Stimulated activated CD8-positive, alpha-beta memory T cell treated with anti-CD3 and anti-CD28 coated beads, Interleukin-7, amount 100 ng/mL, for 4 hours (primary cell): ENCODE results near the gene C10orf62.
"Not testable (repeated sequence)": the region's sequence is repeated elsewhere in the genome, so short reads cannot be mapped to it uniquely, and the experiment has no call there.

Experiments used
- DNase-seq, 2 donors: peaks; one replicate each; pipeline ENCODE4 v3.0.0-alpha.2; 2020; ENCODE audit warnings: low read depth in 2 of 2

Gene C10orf62

GRCh38 chr10:97627731-97628130 lies 38.2 kb downstream of the C10orf62 start:
- no peak for DNase-seq

- DNase-seq = no peak
These were observed 38.7 kb downstream of the C10orf62 start for GRCh38 chr10:97628228-97628627.

- no peak for DNase-seq
These were observed 39.8 kb downstream of the C10orf62 start for GRCh38 chr10:97629289-97629688.

DNA sequence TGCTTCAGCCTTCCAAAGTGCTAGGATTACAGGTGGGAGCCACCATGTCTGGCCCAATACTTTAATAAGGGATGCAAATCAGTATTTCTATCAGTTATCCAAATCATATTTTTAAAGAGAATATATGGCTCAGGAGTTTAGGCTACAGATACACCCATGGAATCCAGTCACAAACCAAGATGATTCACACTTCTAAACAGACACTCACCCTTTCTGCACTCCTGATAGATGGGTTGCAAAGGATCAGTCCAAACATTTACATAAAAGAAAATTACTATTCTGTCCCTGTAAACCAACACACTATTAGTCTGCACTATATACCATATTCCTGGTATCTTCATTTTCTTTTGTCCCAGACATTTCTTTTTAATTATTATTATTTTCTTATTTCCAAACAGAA lies 41.6 kb downstream of the C10orf62 start:
- DNase-seq = no peak

DNA sequence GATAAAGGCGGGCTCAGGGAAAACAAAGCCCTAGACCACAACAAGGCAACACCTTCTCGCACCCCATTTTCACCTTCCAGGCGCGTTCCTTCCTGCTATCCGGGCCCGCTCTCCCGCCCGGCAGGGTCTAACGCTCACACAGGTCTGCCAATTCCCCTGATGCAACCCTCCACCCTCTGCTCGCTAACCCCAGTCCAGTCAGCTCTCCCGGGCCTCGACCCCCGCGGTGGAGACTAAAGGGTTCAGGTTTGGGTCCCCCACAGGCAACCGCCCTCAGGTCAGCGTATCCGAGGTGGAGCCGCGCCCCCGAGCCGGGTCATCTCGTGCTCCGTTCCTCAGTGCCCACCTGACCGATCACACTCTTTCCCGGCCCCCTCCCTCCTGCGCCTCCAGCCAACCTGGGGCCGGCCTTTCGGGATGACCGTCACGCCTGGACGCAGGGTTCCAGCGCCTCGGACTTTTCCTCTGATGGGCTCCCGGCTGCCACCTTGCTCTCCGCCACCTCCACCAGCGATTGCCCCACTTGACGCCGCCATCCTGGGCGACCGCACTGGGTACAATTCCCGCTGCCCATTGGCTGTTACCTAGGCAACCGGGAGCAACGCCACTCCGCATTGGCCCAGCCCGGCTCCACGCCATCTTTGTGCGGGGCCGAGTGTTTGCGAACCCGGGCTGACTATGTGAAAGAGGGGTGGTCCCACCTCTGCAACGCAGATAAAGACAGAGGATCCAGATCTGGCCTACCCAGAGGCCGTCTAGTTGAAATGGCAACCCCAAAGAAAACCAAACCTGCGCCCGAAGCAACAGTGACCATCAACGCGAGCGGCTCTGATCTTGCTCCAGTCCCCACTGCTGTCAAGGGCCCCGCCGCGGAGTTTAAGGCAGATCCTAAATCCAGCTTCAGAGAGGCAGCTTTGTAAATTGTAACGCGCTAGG lies 43.7 kb downstream of the C10orf62 start, which contains the start of gene MORN4:
TSS of gene MORN4 (minus strand) at position 552 of the 936 bp plus-strand sequence. CDS start 13,847 bp downstream, outside the sequence.
- DNase-seq = peak; percentile 78 to 82

- no peak for DNase-seq
These were observed 44.4 kb downstream of the C10orf62 start for GRCh38 chr10:97633921-97634320.

GRCh38 chr10:97635577-97635976 lies 46.1 kb downstream of the C10orf62 start:
- DNase-seq = no peak

DNA sequence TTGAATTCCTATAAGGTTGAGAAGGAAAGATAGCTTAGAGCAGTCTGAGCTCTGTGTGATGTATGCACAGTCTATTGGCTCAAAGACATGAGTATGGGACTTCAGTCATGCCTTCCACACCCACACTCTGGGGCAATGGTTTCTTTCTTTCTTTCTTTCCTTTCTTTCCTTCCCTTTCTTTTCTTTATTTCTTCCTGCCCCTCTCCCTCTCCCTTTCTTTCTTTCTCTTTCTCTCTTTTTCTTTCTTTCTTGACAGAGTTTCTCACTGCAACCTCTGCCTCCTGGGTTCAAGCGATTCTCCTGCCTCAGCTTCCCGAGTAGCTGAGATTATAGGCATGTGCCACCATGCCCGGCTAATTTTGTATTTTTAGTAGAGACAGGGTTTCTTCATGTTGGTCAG lies 49.6 kb downstream of the C10orf62 start:
- not testable (repeated sequence) for DNase-seq

DNA sequence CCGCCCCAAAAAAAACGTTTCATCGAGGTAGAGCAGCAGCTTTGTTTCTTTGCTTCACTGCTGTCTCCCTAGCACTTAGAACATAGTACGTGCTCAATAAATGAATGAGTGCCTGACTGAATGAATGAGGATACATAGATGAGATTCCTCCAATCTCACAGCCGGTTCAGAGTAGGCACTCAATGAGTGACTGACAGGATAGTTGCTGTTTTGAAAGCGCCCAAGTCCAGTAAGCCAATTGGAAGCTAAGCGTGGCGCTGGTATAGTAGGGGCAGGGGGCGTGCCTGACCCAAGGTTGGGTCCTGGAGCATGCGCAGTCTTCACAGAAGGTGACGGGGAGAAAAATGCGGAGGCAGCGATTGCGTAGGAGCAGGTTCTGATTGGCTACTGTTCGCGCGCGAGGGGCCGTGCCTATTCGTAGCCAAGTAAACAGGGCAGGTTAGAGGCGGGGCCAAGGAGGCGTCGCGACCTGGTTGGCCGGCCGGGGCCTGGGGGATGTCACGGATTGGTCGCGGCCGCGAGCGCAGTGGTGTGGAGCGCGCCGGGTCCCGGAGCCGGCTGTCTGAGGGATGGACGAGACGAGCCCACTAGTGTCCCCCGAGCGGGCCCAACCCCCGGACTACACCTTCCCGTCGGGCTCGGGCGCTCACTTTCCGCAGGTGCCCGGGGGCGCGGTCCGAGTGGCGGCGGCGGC lies 50.8 kb downstream of the C10orf62 start, which contains the start of gene PI4K2A:
TSS of gene PI4K2A (plus strand) at position 498 of the 694 bp plus-strand sequence. CDS start at position 570, 72 bp downstream.
- peak; percentile 98 to 99 for DNase-seq
